Adrenal gland (tissue), 12 donors: ENCODE results near the gene LRRC26. TPM values are rescaled to one million over a fixed set of nuclear protein-coding genes. Genes with fewer than 3 reads are reported as not detected.
A peak's percentile ranks its signal among the peaks of the same experiment; 100 is the strongest.

Source experiments
- DNase-seq, 7 donors: peaks; one replicate each; pipeline ENCODE4 v3.0.0-alpha.2; 2019 to 2020
- H3K27ac ChIP-seq, 5 donors: fragments of 200-600 bp; sonication (generic) in 4 of 5; 1 replicate in 3 of 5; 2 replicates in 2 of 5; pipeline versions ENCODE4 v1.5.1 to v1.8.0; 2016 to 2020; ENCODE audit warnings: mild to moderate bottlenecking in 1 of 5
- H3K27me3 ChIP-seq: fragments of 200-600 bp; 2 replicates; pipeline ENCODE4 v1.8.0; 2021
- H3K36me3 ChIP-seq, 2 donors: fragments of 200-600 bp; replicated peaks in 1 of 2; 1 replicate in 1 of 2; 2 replicates in 1 of 2; pipeline versions ENCODE4 v1.5.1 to v1.8.0; 2018 to 2022
- H3K4me1 ChIP-seq, 2 donors: fragments of 200-600 bp; replicated peaks in 1 of 2; 1 replicate in 1 of 2; 2 replicates in 1 of 2; pipeline versions ENCODE4 v1.5.1 to v1.8.0; 2018 to 2021
- H3K4me3 ChIP-seq, 4 donors: fragments of 200-600 bp; sonication (generic) in 3 of 4; one replicate each; pipeline ENCODE4 v1.5.1; 2016 to 2018
- H3K9me3 ChIP-seq, 3 donors: fragments of 200-600 bp; sonication (generic) in 1 of 3; replicated peaks in 1 of 3; 1 replicate in 2 of 3; 2 replicates in 1 of 3; pipeline versions ENCODE4 v1.5.1 to v1.8.0; 2016 to 2021
- CTCF ChIP-seq, 6 experiments: fragments of 450-650 bp in 4 of 6; fragments of 200-600 bp in 2 of 6; sonication (generic) in 1 of 6; IDR thresholded peaks; 1 replicate in 5 of 6; 2 replicates in 1 of 6; pipeline versions ENCODE4 v1.5.1 to v1.8.0; 2016 to 2021; ENCODE audit warnings: antibody characterized with exemption in 6 of 6, mild to moderate bottlenecking in 2 of 6, moderate library complexity in 1 of 6
- POLR2A ChIP-seq, 2 donors: fragments of 450-650 bp; IDR thresholded peaks; one replicate each; pipeline ENCODE4 v1.6.1; 2017; ENCODE audit warnings: antibody characterized with exemption in 2 of 2, mild to moderate bottlenecking in 2 of 2, moderate library complexity in 1 of 2
- WGBS, 4 donors: extraction: QIAGEN DNeasy Blood & Tissue Kit in 2 of 4; methylation state at CpG; one replicate each; pipeline versions ENCODE4 v1.1.5 to v1.1.7; 2013 to 2017; 5-methylcytosine and 5-hydroxymethylcytosine counted together
- intact Hi-C, 2 donors: fragments of 100-400 bp; cut with DNase I; formaldehyde crosslinking; loops; one replicate each; pipeline versions ENCODE4 v1.14.1 to v1.15.0; 2022 to 2023
- polyA plus RNA-seq, 3 donors: library from polyadenylated mRNA; stranded (reverse); fragments of 200-250 nt in 2 of 3; fragments of 350-450 nt in 1 of 3; fragmentation: Illumina TruSeq in 1 of 3; extraction: RNeasy Lipid Tissue Mini Kit (QIAGEN cat#74804) in 1 of 3; gene quantifications; one replicate each; pipeline ENCODE4 v1.2.3, GENCODE V29; 2013 to 2014
- total RNA-seq, 9 donors: library from RNA; depleted of rRNA in 4 of 9; stranded (reverse); fragments of >200 nt in 4 of 9; fragments of 120-200 nt in 1 of 9; fragmentation: NEBNext Ultra II Directional in 1 of 9; extraction: Animal tissue kit (Norgen Biotek cat#: 25700) in 1 of 9; gene quantifications; one replicate each; pipeline versions ENCODE4 v1.1.0 to v1.2.4, GENCODE V29; 2013 to 2023
- donor health status: healthy with polysubstance abuse.
- donor health status: Bipolar disorder and iron deficiency.
- donor health status: DM: yes; HTN: yes; CAD: no.
- donor health status: DM: no; HTN: no; CAD: no.
- donor health status: DM: no; HTN: no; CAD: no.
- donor health status: DM: yes; HTN: yes; CAD: no.

The LRRC26 gene
- total and polyA plus RNA-seq, 12 donors: not detected

DNA sequence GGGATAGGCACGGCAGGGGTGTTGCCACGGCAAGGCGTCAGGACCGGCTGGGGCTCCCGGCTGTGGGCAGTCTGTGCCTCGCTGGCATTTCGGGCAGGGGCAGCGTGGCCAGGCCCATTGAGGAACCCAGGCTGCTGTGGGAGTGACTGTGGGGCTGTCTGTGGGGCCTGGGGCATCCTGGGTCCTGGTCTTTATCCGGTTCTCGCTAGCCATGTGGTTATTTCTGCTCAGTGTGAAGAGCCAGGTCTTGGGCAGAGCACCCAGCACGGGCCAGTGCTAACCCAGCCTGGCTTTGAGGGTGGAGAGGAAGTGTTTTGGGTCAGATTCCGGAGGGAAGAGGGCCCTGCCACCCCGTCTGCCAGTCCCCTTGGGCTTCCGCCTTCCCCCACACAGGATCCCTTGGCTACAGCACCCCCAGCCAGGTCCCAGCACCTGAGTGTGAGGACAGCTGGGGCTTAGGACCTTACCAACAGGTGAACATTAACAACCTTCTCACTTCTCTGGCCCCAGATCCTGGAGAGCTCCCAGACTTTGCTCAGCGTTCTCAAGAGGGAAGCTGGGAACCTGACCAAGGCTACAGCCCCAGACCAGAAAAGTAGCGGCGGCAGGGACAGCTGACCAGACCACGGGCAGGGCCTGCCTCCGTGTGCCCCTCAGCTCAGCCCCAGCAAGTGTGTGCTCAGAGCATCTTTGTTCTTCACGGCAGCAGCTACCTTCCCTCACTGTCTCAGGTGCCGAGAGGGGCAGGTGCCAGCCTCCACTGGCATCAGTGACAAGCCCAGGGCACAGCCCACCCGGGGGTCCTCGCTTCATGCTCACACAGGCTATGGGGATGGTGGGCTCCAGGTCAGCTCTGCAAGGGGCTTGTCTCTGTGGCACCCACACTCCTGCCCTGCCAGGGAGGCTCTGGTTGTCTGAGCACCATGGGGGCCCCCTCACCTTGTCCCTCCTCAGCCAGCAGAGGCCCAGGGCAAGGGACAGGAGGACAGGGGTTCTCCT lies 19.7 kb upstream of the LRRC26 start:
- H3K36me3 ChIP-seq: peaks cover 0 to 40% of the 10 kb centered on the region in 2 donors
- 20 to 44% (median 26%) methylated on average over 8 to 23 of the region's 23 CpGs for WGBS, 4 donors

DNA sequence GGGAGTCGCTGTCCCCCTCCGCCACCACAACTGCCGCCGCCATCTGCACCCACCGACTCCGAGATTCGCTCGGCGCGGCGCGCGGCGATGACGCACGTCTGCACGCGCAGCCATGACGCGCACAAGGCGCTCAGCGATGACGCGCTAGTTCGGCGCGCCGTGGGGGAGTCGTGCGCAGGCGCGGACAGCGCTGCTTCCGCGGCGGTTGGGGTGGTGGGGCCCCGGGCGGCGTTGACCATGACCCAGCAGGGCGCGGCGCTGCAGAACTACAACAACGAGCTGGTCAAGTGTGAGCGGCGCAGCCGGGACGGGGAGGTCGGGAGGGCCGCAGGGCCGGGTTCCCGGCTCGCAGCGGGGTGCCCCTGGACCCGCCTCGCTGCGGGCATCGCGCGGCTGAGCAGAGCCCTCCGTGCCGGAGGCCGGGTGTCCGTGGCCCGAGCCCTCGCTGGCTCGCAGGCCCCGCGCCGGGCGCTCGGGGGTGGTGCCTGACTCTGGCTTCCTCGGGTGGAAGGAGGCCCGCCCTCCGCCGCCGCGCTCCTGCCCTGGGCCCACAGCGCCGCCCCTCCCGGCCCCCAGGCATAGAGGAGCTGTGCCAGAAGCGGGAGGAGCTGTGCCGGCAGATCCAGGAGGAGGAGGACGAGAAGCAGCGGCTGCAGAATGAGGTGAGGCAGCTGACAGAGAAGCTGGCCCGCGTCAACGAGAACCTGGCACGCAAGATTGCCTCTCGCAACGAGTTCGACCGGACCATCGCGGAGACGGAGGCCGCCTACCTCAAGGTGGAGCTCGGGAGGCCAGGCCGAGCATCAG lies 18.8 kb upstream of the LRRC26 start, which contains the start of the genes ANAPC2 and SSNA1:
ANAPC2 (minus strand) TSS at position 71 of the 807 bp plus-strand sequence; CDS start at position 43, 28 bp downstream.
SSNA1 (plus strand) TSS at position 187 of the 807 bp plus-strand sequence; CDS start at position 238, 51 bp downstream.
- Histone ChIP-seq H3K4me1 (peaks cover 20 to 32% of the 10 kb centered on the region in 2 donors), H3K36me3 (peaks cover 0 to 43% of the 10 kb centered on the region in 2 donors), H3K9me3 (no peaks in the 10 kb centered on the region), H3K27me3 (no peaks in the 10 kb centered on the region), H3K4me3 (peak within 1 kb of the TSS; percentile 62 to 82 (median 76)), H3K27ac (peak within 1 kb of the TSS; percentile 74 to 98 (median 91))
- peak in 3 of 6 experiments; percentile 6 to 32 (median 24) for TF ChIP-seq CTCF (IDR thresholded peaks at IDR 0.05)
- TF ChIP-seq POLR2A (IDR thresholded peaks at IDR 0.05): peak; percentile 79 to 89
- WGBS, 4 donors: 0 to 1% (median 0%) methylated on average over 14 to 98 of the region's 98 CpGs
- DNase-seq: peak; percentile 91 to 96 (median 93)
- intact Hi-C loops: no loop called here

More for the DNA sequence above, 19.7 kb upstream of the LRRC26 start:
- intact Hi-C loops: no loop called here
- Histone ChIP-seq H3K27me3 (no peaks in the 10 kb centered on the region), H3K4me3 (peak overlapping the region in 3 of 4 donors; percentile 62 to 82 (median 70)), H3K27ac (peak overlapping the region; percentile 74 to 98 (median 91)), H3K4me1 (peaks cover 20 to 32% of the 10 kb centered on the region in 2 donors), H3K9me3 (no peaks in the 10 kb centered on the region)
- DNase-seq: no peak
- no peak for TF ChIP-seq CTCF (IDR thresholded peaks at IDR 0.05)
- no peak for TF ChIP-seq POLR2A (IDR thresholded peaks at IDR 0.05)

GRCh38 chr9:137188086-137188489 lies 18.2 kb upstream of the LRRC26 start:
- Histone ChIP-seq H3K4me3 (peak overlapping the region; percentile 62 to 82 (median 76)), H3K27ac (peak overlapping the region; percentile 74 to 98 (median 91)), H3K27me3 (no peaks in the 10 kb centered on the region), H3K9me3 (no peaks in the 10 kb centered on the region), H3K4me1 (peaks cover 20 to 32% of the 10 kb centered on the region in 2 donors), H3K36me3 (peaks cover 0 to 49% of the 10 kb centered on the region in 2 donors)
- TF ChIP-seq CTCF (IDR thresholded peaks at IDR 0.05): no peak
- no peak for TF ChIP-seq POLR2A (IDR thresholded peaks at IDR 0.05)
- no peak for DNase-seq
- intact Hi-C loops: no loop called here
- 0 to 1% (median 0%) methylated on average over 13 to 31 of the region's 31 CpGs for WGBS, 4 donors
